IMR-90 (cell line): ENCODE results near the gene KRTAP2-1.

Source experiments
- BHLHE40 ChIP-seq: fragments of 150-350 bp; IDR thresholded peaks from 2 replicates; pipeline ENCODE4 v1.6.1; 2016; ENCODE audit warnings: mild to moderate bottlenecking, low read depth, low read length
- CEBPB ChIP-seq: IDR thresholded peaks from 2 replicates; pipeline ENCODE4 v1.6.1; 2012; ENCODE audit warnings: low read depth, low read length, improper control_type of control experiment
- CTCF ChIP-seq: conservative IDR thresholded peaks from 2 replicates; pipeline ENCODE4 v1.5.1; 2012; ENCODE audit warnings: mild to moderate bottlenecking, low read depth, low read length, improper control_type of control experiment
- FOS ChIP-seq: fragments of 150-350 bp; IDR thresholded peaks from 2 replicates; pipeline ENCODE4 v1.6.1; 2016; ENCODE audit warnings: low read depth, low read length
- MAFK ChIP-seq: IDR thresholded peaks from 2 replicates; pipeline ENCODE4 v1.6.1; 2012; ENCODE audit warnings: low read depth, low read length, improper control_type of control experiment
- MXI1 ChIP-seq: IDR thresholded peaks from 2 replicates; pipeline ENCODE4 v1.6.1; 2012; ENCODE audit warnings: low read depth, mild to moderate bottlenecking, low read length, moderate library complexity, borderline replicate concordance
- NFE2L2 ChIP-seq: fragments of 150-350 bp; IDR thresholded peaks from 2 replicates; pipeline ENCODE4 v1.6.1; 2016; ENCODE audit warnings: low read depth, mild to moderate bottlenecking, low read length
- POLR2A ChIP-seq: IDR thresholded peaks from 2 replicates; pipeline ENCODE4 v1.6.1; 2012; ENCODE audit warnings: mild to moderate bottlenecking, low read depth, low read length
- RAD21 ChIP-seq: IDR thresholded peaks from 2 replicates; pipeline ENCODE4 v1.6.1; 2012; ENCODE audit warnings: low read length, improper control_type of control experiment
- RCOR1 ChIP-seq: IDR thresholded peaks from 2 replicates; pipeline ENCODE4 v1.6.1; 2012; ENCODE audit warnings: mild to moderate bottlenecking, low read length, improper control_type of control experiment; ENCODE audit not compliant: insufficient replicate concordance
- RFX5 ChIP-seq: IDR thresholded peaks from 2 replicates; pipeline ENCODE4 v1.8.0; 2012; ENCODE audit warnings: low read depth, mild to moderate bottlenecking, low read length, moderate library complexity
- SMC3 ChIP-seq: fragments of 150-350 bp; IDR thresholded peaks from 2 replicates; pipeline ENCODE4 v1.6.1; 2016; ENCODE audit warnings: low read depth, mild to moderate bottlenecking, antibody characterized with exemption, low read length, moderate library complexity
- TF ChIP-seq, protein P1 (sequence below): fragments of 150-350 bp; IDR thresholded peaks from 2 replicates; pipeline ENCODE4 v1.6.1; 2017; ENCODE audit warnings: mild to moderate bottlenecking, antibody characterized with exemption, low read length, low read depth

DNA sequence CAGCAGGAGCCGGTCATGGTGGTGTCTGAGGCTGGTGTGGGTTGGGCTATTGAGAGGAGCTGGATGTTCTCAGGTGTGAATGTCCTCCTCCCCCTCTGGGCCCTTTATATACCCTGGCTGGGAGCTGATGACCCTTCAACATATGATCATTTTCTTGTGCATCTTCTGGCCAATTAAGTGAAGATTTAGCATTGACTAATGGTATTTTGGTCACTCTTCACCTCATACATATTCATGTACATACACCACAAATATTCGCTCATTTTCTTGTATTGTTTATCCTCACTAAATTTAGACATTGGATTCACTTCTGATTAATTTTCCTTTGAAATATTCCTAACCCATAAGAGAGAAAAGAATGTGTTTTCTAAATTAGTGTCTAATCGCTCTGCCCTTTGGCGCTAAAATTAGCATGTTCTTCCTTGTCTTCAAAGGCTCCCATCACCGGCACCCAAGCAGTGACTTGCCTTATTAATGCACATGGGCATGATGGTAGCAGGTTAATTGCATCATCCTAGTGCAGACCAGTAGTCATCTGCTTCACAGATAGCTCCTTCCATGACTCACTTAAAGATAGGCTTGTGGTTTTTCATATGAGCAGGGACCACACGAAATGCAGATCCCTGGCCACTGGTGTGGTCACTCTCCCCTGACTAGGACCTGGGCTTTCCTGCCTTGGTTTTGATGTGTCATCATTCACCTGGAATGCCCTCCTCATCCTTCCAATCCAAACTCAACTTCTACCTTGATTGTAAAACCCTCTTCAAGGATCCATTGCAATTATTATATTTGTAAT lies 18.9 kb upstream of the KRTAP2-1 start, which contains the start of gene KRTAP2-4:
- TF ChIP-seq CTCF (no peak), POLR2A (no peak), CEBPB (peak; percentile 99), FOS (peak; percentile 95), MXI1 (no peak), MAFK (peak; percentile 69), RFX5 (no peak), SMC3 (no peak), RCOR1 (peak; percentile 59), NFE2L2 (peak; percentile 56; the same call in 1 of the 2 replicates), BHLHE40 (peak; percentile 77), RAD21 (peak; percentile 22)
- TF ChIP-seq, protein P1, sequence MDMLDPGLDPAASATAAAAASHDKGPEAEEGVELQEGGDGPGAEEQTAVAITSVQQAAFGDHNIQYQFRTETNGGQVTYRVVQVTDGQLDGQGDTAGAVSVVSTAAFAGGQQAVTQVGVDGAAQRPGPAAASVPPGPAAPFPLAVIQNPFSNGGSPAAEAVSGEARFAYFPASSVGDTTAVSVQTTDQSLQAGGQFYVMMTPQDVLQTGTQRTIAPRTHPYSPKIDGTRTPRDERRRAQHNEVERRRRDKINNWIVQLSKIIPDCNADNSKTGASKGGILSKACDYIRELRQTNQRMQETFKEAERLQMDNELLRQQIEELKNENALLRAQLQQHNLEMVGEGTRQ, result peak; percentile 17; the same call in 1 of the 2 replicates
